ENCODE measurements around the gene PRR27.

Gene PRR27

DNA sequence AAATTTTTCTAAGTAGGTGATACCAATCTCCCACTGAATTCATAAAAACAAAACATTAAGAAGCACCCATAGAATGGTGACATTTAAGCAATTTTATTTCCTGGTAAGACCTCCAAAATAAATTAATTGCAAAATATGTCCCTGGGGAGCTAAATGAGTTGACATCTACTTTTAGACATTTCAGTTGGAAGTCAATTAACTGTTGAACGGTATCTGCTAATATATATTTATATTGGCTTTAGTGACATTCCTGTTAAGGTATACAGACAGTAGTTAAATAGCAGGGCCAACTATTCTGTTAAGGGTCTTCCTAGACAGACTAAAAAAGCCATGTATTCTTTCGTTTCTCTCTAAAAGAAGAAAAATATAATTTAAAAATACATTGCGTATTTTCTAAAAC, at the start of gene PRR27:
Gene PRR27 (plus strand): TSS at position 301 of the 400 bp plus-strand sequence. CDS start 139 bp downstream, outside the sequence.
- no peak for DNase-seq

DNA sequence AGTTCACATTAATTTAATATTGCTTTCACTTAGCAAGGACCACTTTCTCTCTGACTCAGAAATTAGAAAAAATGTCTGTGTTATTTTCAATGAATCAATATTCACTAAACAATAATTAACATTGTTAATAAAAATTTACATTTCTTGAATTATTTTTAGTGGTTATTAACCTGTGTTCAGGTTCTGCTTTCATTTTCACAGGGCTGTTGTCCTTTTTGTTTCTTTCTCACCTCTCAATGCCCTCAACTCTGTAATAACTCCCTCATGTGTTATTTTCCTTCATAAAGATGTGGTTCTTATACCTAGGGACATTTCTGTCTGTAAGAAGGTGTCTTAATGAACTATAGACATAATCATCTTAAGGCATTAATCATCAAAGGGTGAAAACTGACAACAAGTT, 43.1 kb upstream of the PRR27 start:
- DNase-seq, result no peak

DNA sequence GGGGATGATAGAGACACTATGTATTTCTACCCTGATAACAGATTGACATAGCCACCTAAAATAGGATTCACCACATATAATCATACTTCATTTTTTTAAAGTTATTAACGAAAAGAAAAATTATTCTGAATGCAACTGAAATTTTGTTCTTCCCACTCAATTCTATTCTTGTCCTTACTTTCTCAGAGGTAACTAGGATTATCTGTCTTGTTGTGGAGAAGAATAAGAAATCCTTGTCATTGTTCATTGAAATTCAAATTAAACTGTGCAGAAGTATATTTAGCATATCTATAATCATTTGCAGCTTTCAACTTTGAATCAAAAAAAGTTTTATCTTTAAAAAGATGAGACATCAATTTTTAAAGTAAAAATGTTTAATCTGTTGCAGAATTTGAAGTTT, 40.4 kb upstream of the PRR27 start:
- no peak for DNase-seq

DNA sequence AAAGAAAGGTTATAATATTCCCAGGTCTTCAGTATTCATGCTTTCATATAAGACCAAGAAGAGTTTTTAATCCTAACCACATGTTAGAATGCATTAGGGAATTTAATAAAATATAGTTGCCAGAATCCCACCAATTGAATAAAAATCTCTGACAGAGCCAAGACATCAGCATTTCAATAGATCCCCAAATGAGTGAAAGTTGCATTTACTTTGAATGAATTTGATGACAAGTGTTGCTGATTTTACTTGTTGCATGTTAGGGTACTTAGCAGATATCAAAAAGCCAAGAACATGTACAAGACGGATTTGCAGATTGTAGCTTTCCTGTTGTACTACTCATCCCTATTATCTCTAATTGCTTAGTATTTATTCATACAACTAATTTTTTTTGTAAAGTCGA, 39.9 kb upstream of the PRR27 start:
- no peak for DNase-seq

DNA sequence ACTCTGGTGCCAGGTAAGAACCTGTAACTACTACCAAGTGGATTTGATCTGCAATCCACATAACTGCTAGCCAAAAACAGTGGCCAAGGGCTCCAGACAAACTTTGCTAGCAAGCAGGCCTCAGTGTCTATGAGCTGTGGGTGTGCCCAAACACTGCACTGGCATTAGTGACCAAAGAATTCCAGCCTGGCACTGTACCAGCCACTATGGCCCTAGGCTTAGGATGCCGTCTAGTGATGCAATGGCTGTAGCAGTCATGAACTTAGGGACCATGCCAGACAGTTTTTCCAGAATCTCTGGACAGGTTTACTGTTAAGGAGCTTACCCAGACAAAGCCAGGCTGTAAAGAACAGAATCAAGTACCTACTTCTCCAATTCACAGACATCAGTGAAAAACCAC, 33.7 kb upstream of the PRR27 start:
- no peak for DNase-seq

- DNase-seq, result no peak
Measured at GRCh38 chr4:70133473-70133872, 20.6 kb upstream of the PRR27 start.

- no peak for DNase-seq
Measured at GRCh38 chr4:70138751-70139150, 15.3 kb upstream of the PRR27 start.

- no peak for DNase-seq
Measured at GRCh38 chr4:70151271-70151670, 2.8 kb upstream of the PRR27 start.

- no peak for DNase-seq
Measured at GRCh38 chr4:70152088-70152487, 1.9 kb upstream of the PRR27 start.

- DNase-seq, result no peak
Measured at GRCh38 chr4:70158576-70158975, 4.5 kb downstream of the PRR27 start.

- DNase-seq, result no peak
Measured at GRCh38 chr4:70177090-70177489, 23.1 kb downstream of the PRR27 start.

DNA sequence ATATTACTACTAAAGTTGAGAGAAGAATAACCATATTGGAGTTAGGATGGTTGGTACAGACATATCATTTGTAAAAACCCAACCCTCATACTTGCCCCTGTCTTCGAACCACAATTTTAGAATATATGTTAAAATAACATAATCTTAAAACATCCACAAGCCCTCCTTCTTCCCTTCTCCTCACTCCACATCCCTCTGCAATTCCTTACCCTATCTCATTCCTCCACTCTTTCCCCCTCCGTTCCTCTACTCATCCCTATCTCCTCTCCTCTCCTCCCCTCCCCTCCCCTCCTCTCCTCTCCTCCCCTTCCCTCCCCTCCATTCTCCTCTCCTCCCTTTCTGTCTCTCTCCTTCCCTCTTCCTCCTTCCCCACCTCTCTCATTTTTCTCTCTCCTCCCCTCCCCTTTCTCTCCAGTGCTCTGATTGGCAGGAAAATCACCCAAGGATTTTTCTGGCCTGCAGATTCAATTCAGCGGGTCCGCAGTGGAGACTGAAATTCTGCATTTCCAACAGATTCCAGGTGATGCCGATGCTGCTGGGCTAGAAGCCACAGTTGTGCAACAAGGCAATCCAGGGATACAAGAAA, 24.1 kb downstream of the PRR27 start:
- DNase-seq, result no peak

GRCh38 chr4:70179811-70180210, 25.8 kb downstream of the PRR27 start:
- DNase-seq, result no peak

DNA sequence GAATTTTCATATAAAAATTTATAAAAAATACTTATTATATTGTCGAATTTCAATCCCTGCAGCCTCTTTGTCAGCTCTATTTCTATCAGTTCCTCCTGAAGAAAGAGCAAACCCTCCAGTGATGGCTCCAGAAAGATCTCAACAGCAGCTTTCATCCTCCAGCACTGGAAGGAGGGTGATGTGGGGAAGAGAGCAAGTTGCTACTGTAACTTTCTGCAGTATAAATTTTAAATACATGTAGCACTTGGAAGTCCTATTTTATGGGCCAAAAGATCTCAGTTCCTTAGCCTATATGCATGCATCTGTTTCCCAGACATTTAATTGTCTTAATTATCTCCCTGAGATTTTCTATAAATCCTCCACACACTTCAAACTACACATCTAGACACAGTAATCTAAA, 27.8 kb downstream of the PRR27 start:
- no peak for DNase-seq

DNA sequence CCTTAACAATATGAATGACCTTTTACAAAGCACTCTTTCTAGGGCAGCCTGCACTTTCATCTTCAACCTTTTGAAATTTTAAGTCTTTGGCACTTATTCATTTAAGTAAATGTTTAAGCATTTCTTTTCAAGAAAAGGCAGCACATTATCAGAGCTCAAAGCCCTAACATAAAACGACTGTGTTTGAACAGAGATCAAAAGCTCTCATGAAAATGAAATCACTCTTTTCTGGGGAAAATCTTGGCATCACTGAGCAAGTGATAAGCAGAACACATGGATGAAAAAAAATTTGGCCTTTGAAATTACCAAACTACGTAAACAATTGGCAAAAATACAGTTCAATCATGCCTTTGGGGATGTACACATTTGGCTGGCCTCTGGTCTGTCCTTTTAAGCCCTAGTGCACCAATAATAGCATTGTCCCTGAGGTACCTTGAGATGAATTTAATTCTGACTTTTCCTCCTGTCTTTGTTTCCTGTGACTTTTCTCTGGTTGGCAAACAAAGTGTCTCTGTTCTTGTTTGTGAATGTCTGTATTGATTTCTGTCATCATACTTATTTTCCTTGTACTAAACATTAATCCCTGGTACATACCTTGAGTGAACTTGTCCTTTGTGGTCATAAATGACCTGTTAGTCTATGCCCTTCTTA, 28.6 kb downstream of the PRR27 start:
- DNase-seq, result no peak

- no peak for DNase-seq
Measured at GRCh38 chr4:70183168-70183939, 29.3 kb downstream of the PRR27 start.

DNA sequence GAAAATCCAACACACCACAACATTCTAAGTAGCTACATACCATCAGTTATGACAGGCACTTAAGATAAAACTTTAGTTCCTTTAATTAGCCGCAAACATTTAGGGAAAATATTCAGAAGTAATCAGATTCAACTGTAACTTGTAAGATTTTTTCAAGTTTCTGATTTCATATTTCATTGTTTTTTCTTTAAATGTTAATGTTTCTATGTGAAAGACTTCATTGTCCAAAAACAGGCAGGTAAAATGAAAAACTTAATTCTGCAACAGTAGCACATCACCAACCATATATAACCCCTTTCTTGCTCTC, 29.9 kb downstream of the PRR27 start:
- no peak for DNase-seq

- DNase-seq, result no peak
Measured at GRCh38 chr4:70187216-70187615, 33.2 kb downstream of the PRR27 start.

DNA sequence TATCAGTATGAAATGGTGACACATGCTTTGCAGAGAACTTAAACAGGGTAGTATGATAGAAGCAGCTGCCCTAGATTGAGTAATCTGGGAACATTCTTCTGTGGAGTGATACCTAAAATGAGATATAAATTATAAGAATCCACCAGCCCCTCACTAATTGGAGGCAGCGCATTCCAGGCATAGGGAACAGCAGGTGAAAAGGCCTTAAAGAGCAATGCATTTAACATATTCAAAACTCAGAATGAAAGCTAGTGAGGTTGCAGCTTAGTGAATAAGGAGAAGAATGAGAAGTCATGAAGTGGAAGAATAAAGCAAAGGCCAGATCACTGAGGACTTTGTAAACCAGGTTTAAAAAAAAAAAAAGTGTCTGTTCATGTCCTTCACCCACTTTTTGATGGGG, 36.5 kb downstream of the PRR27 start:
- no peak for DNase-seq

GRCh38 chr4:70191647-70192046, 37.6 kb downstream of the PRR27 start:
- DNase-seq, result no peak

DNA sequence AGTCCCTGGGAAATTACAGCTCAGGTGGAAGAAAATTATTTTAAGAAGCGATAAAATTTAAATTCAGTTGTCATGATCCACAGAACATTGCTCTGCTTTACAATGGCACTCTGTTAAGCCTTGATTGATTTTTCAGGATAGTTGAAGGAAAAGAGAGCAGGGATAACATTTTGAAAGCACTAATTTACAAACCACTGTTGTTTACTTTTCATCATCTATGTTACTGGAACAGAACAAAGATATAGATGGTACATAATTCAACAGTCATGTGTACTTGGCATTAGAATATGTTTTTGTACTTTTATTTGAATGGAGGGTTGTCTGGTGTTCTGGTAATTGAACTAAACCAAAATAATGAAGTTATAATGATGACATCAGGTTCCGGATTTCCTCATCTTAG, 38.9 kb downstream of the PRR27 start:
- DNase-seq, result no peak

DNA sequence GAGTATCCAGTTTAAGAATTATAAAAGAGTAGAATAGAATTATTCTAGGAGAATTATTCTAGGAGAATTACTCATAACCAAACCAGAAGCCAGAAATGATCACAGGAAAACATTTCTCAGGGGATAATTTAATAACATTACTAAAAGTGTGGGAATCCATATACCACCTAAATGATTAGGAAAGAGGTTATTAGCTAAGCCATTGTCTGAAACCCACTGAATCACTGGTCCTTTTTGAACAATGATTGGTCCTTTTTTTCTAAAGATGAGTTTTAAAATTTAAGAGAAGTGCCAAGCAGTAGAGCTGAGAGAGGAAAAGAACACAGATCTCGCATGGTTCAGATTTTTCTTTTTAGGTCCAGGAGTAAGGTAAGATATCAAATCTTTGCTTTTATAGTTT, 41.4 kb downstream of the PRR27 start, which contains the start of gene ODAM:
Gene ODAM (plus strand): TSS at position 301 of the 400 bp plus-strand sequence. CDS start 819 bp downstream, outside the sequence.
- no peak for DNase-seq

- no peak for DNase-seq
Measured at GRCh38 chr4:70196857-70197256, 42.8 kb downstream of the PRR27 start.

Data from anterior cingulate cortex (tissue), 58 donors.